CD4-positive, alpha-beta memory T cell (primary cell): ENCODE data around the gene GDF10. TPM values are rescaled to one million over a fixed set of nuclear protein-coding genes. Genes with fewer than 3 reads are reported as not detected.

Experiments used
- CTCF ChIA-PET: fragments of 350-600 bp; sonication (Branson Sonifier 250); formaldehyde crosslinking; loops from one replicate; lab custom pipeline; 2021; ENCODE audit warnings: inconsistent platforms; ENCODE audit not compliant: partially characterized antibody; lab: Charles Lee
- POLR2A ChIA-PET: fragments of 350-600 bp; sonication (Branson Sonifier 250); formaldehyde crosslinking; loops from one replicate; lab custom pipeline; 2021; ENCODE audit not compliant: partially characterized antibody; lab: Charles Lee
- DNase-seq, 5 donors: peaks; one replicate each; pipeline versions ENCODE4 v3.0.0 to v3.0.0-alpha.2; 2020 to 2022; ENCODE audit warnings: mixed read lengths in 1 of 5
- H3K27ac ChIP-seq: one replicate; pipeline ENCODE4 v1.7.0; 2013; ENCODE audit warnings: low read depth, low read length
- H3K27me3 ChIP-seq: 2 replicates; pipeline ENCODE4 v1.7.0; 2013; ENCODE audit warnings: mild to moderate bottlenecking, low read length, moderate library complexity; ENCODE audit not compliant: insufficient read depth
- H3K36me3 ChIP-seq: 2 replicates; pipeline ENCODE4 v1.7.0; 2013; ENCODE audit warnings: mild to moderate bottlenecking, low read length, moderate library complexity; ENCODE audit not compliant: insufficient read depth
- H3K4me1 ChIP-seq: 2 replicates; pipeline ENCODE4 v1.7.0; 2013; ENCODE audit warnings: mild to moderate bottlenecking, low read length, moderate library complexity; ENCODE audit not compliant: insufficient read depth
- H3K4me3 ChIP-seq, 2 donors: one replicate each; pipeline ENCODE4 v1.7.0; 2013; ENCODE audit warnings: low read length in 2 of 2, mild to moderate bottlenecking in 1 of 2
- H3K9me3 ChIP-seq, 2 donors: one replicate each; pipeline ENCODE4 v1.7.0; 2013; ENCODE audit warnings: low read length in 2 of 2, control low read depth in 1 of 2; ENCODE audit not compliant: control insufficient read depth in 1 of 2
- H3K27ac Mint-ChIP-seq, 7 donors: one replicate each; pipeline ENCODE4 v1.8.0; 2020 to 2021; ENCODE audit warnings: mixed read lengths in 7 of 7, mild to moderate bottlenecking in 6 of 7, inconsistent platforms in 3 of 7, moderate library complexity in 3 of 7
- H3K27me3 Mint-ChIP-seq, 2 donors: one replicate each; pipeline ENCODE4 v1.8.0; 2020 to 2021; ENCODE audit warnings: mixed read lengths in 2 of 2
- H3K36me3 Mint-ChIP-seq, 2 donors: one replicate each; pipeline ENCODE4 v1.8.0; 2020 to 2021; ENCODE audit warnings: mixed read lengths in 2 of 2, inconsistent platforms in 1 of 2, mild to moderate bottlenecking in 1 of 2
- H3K4me1 Mint-ChIP-seq, 4 donors: one replicate each; pipeline ENCODE4 v1.8.0; 2020 to 2021; ENCODE audit warnings: mixed read lengths in 4 of 4, mild to moderate bottlenecking in 1 of 4
- H3K4me3 Mint-ChIP-seq, 8 donors: one replicate each; pipeline ENCODE4 v1.8.0; 2020 to 2021; ENCODE audit warnings: mixed read lengths in 8 of 8, mild to moderate bottlenecking in 7 of 8, moderate library complexity in 6 of 8, inconsistent platforms in 3 of 8
- H3K9me3 Mint-ChIP-seq, 8 donors: one replicate each; pipeline ENCODE4 v1.8.0; 2020 to 2021; ENCODE audit warnings: mixed read lengths in 8 of 8, mild to moderate bottlenecking in 5 of 8, inconsistent platforms in 3 of 8, moderate library complexity in 1 of 8
- intact Hi-C: fragments of 100-400 bp; cut with micrococcal nuclease; formaldehyde crosslinking; loops from one replicate; pipeline ENCODE4 v1.15.1; 2023
- polyA plus RNA-seq, 2 donors: library from polyadenylated mRNA; unstranded; fragments of 300-500 nt; fragmentation: Illumina TruSeq; gene quantifications; one replicate each; pipeline ENCODE4 v1.2.3, GENCODE V29; 2021
- total RNA-seq, 2 experiments: library from RNA; stranded (reverse); gene quantifications; one replicate each; pipeline ENCODE4 v1.2.3, GENCODE V29; 2021

The GDF10 gene
- total and polyA plus RNA-seq, 4 experiments from 2014 or later = 0.19 to 1.3 (median 0.78) TPM

- DNase-seq = no peak
- Mint-ChIP-seq H3K27ac (no peak overlapping the region), H3K4me3 (no peak overlapping the region), H3K27me3 (peaks cover 0 to 7% of the 10 kb centered on the region in 2 donors), H3K4me1 (no peaks in the 10 kb centered on the region), H3K9me3 (peaks cover 0 to 1% (median 0%) of the 10 kb centered on the region in 8 donors), H3K36me3 (no peaks in the 10 kb centered on the region)
- ChIA-PET POLR2A (no interaction called here), CTCF (interaction anchor here (1.2 to 4.6 kb wide), 3 partner anchors 15 to 301 kb away, joined by 3 to 18 read pairs (median 11); no protein-coding TSS in a partner anchor)
- H3K27me3 ChIP-seq = no peaks in the 10 kb centered on the region
- no peak overlapping the region for H3K27ac ChIP-seq
- no peaks in the 10 kb centered on the region for H3K4me1 ChIP-seq
- H3K4me3 ChIP-seq = no peak overlapping the region
- intact Hi-C loops = no loop called here
- no peaks in the 10 kb centered on the region for H3K36me3 ChIP-seq
- H3K9me3 ChIP-seq = no peaks in the 10 kb centered on the region
Observed at GRCh38 chr10:47325303-47326291, 25.6 kb downstream of the GDF10 start.

DNA sequence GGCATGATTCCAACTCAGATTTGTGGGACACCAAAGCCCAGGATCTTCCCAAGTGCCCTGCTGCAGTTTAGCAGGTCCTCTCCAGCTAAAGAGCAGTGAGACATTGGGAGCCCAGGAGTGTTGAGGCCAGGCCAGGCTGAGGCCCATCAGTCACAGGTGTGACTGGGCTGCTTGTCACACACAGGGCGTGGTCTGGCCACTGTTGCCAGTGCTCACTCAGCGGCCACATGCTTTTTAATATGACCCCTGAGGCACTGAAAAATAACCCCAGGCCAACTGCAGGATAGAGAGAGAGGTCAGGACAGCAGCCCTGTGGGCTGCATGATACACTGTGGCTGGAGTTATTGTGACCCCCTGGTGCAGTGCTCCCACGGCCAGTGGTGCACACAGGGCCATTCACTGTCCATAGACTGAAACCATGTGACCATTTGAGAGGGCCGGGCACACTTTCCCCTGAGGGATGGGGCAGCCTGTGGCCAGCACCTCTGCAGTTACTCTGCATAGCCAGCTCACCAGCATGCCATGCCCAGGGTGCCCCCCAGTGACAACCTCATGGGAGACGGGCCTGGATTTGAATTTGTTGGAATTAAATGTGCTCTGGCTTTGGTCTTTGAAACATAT, 26.4 kb downstream of the GDF10 start:
- Histone ChIP-seq H3K27ac (no peak overlapping the region), H3K27me3 (no peaks in the 10 kb centered on the region), H3K4me3 (no peak overlapping the region), H3K9me3 (no peaks in the 10 kb centered on the region), H3K4me1 (no peaks in the 10 kb centered on the region), H3K36me3 (no peaks in the 10 kb centered on the region)
- Mint-ChIP-seq H3K4me1 (no peaks in the 10 kb centered on the region), H3K9me3 (peaks cover 0 to 1% (median 0%) of the 10 kb centered on the region in 8 donors), H3K4me3 (no peak overlapping the region), H3K27ac (no peak overlapping the region), H3K36me3 (no peaks in the 10 kb centered on the region), H3K27me3 (peaks cover 0 to 2% of the 10 kb centered on the region in 2 donors)
- intact Hi-C loops = no loop called here
- no peak for DNase-seq
- ChIA-PET CTCF (interaction anchor here (1.2 kb wide), 1 partner anchor 14 kb away, joined by 3 read pairs; no protein-coding TSS in a partner anchor), POLR2A (no interaction called here)

DNA sequence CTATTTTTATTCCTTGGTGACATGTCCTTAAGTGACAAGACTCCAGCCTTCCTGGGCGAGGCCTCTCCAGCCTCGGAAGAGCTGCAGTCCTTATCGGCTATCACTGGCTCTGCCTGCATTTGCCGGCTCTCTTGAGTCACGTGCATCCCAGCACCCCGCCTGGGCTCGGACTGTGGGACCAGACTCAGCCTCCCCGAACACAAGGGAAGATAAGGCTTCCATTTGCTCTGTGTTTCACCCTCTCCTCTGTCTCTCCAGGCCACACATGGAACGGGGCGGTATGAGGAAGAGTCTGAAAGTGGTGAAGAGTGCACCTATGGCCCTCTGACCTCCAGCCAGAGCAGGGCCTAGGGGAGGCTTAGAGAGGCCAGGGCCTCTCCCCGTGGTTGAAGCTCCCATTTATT, 26.9 kb downstream of the GDF10 start:
- Mint-ChIP-seq H3K36me3 (no peaks in the 10 kb centered on the region), H3K27me3 (peaks cover 0 to 2% of the 10 kb centered on the region in 2 donors), H3K9me3 (peaks cover 0 to 1% (median 0%) of the 10 kb centered on the region in 8 donors), H3K27ac (no peak overlapping the region), H3K4me3 (no peak overlapping the region), H3K4me1 (no peaks in the 10 kb centered on the region)
- H3K9me3 ChIP-seq = no peaks in the 10 kb centered on the region
- no peaks in the 10 kb centered on the region for H3K36me3 ChIP-seq
- CTCF ChIA-PET = no interaction called here
- POLR2A ChIA-PET = no interaction called here
- no peak overlapping the region for H3K4me3 ChIP-seq
- no peak overlapping the region for H3K27ac ChIP-seq
- H3K27me3 ChIP-seq = no peaks in the 10 kb centered on the region
- H3K4me1 ChIP-seq = no peaks in the 10 kb centered on the region
- DNase-seq = no peak
- intact Hi-C loops = no loop called here

DNA sequence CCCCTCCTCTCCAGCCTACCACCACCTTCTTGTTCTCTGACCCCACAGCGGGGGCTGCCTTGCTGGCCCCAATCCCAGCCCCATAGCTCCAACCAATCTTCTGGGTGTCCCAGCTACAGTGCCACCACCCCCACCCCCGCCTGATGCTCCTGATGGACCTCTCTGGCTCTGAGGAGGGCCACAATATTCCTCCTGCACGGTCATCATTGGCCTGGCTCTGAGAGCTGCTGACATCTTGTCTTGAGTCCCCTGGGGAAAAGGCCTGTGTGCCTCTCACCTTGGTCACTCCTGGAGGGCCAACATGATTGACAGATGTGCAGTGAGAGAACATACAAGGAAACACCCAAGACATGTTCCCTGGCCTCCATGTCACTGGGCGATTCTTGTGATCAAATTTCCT, 29.9 kb downstream of the GDF10 start:
- Histone ChIP-seq H3K4me1 (no peaks in the 10 kb centered on the region), H3K4me3 (no peak overlapping the region), H3K27me3 (no peaks in the 10 kb centered on the region), H3K36me3 (no peaks in the 10 kb centered on the region), H3K9me3 (no peaks in the 10 kb centered on the region), H3K27ac (no peak overlapping the region)
- no peaks in the 10 kb centered on the region for H3K36me3 Mint-ChIP-seq
- H3K27me3 Mint-ChIP-seq = peaks cover 0 to 2% of the 10 kb centered on the region in 2 donors
- no peak for DNase-seq
- H3K4me3 Mint-ChIP-seq = no peak overlapping the region
- no peaks in the 10 kb centered on the region for H3K9me3 Mint-ChIP-seq
- ChIA-PET POLR2A (no interaction called here), CTCF (interaction anchor here (1.3 kb wide), 1 partner anchor 11 kb away, joined by 5 read pairs; no protein-coding TSS in a partner anchor)
- no peaks in the 10 kb centered on the region for H3K4me1 Mint-ChIP-seq
- intact Hi-C loops = no loop called here
- no peak overlapping the region for H3K27ac Mint-ChIP-seq

DNA sequence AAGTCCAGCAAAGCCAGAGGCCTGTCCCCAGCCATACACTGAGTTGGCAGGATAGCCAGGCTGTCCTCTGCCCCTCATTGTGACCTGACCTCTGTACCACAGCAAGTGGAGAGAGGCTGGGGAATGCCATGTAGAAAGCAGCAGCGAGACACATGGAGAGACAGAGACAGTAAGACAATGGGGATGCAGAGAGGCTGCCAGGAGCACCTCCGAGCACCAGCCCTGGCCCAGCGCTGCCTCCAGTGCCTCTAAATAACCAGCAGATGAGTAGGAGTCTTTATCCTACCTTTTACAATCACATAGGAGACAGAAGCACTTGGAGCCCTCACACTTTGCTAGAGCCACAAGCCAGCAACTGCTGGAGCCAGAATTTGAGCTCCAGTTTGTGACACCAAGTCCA, 30.4 kb downstream of the GDF10 start:
- Mint-ChIP-seq H3K9me3 (no peaks in the 10 kb centered on the region), H3K4me3 (no peak overlapping the region), H3K4me1 (no peaks in the 10 kb centered on the region), H3K36me3 (no peaks in the 10 kb centered on the region), H3K27me3 (peaks cover 0 to 2% of the 10 kb centered on the region in 2 donors), H3K27ac (no peak overlapping the region)
- Histone ChIP-seq H3K27ac (no peak overlapping the region), H3K9me3 (no peaks in the 10 kb centered on the region), H3K4me1 (no peaks in the 10 kb centered on the region), H3K36me3 (no peaks in the 10 kb centered on the region), H3K27me3 (no peaks in the 10 kb centered on the region), H3K4me3 (no peak overlapping the region)
- DNase-seq = no peak
- CTCF ChIA-PET = interaction anchor here (1.3 kb wide), 1 partner anchor 10 kb away, joined by 5 read pairs; no protein-coding TSS in a partner anchor
- intact Hi-C loops = no loop called here
- POLR2A ChIA-PET = no interaction called here

DNA sequence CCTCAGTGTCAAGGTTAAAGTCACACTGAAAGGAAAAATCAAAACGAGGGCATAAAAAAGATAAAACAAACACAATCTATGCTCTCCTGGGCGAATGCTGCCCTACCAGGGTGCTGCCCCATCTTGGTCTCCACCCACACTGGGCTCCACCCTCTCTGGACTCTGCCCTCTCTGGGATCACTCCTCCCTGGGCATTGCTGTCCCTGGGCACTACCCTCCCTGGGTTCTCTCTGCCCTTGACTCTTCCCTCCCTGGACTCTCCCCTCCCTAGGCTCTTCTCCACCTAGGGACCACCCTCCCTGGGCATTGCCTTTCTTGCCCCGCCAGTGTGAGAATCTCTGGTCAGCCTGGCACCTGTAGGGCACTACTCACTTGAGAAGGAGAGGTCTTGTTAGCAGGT, 30.8 kb downstream of the GDF10 start:
- H3K4me3 ChIP-seq = no peak overlapping the region
- intact Hi-C loops = no loop called here
- no peaks in the 10 kb centered on the region for H3K27me3 ChIP-seq
- no peaks in the 10 kb centered on the region for H3K36me3 ChIP-seq
- H3K27ac ChIP-seq = no peak overlapping the region
- H3K4me1 Mint-ChIP-seq = no peaks in the 10 kb centered on the region
- DNase-seq = no peak
- H3K9me3 ChIP-seq = no peaks in the 10 kb centered on the region
- no peaks in the 10 kb centered on the region for H3K36me3 Mint-ChIP-seq
- POLR2A ChIA-PET = no interaction called here
- peaks cover 0 to 2% of the 10 kb centered on the region in 2 donors for H3K27me3 Mint-ChIP-seq
- CTCF ChIA-PET = no interaction called here
- no peaks in the 10 kb centered on the region for H3K4me1 ChIP-seq
- H3K27ac Mint-ChIP-seq = no peak overlapping the region
- no peak overlapping the region for H3K4me3 Mint-ChIP-seq
- H3K9me3 Mint-ChIP-seq = no peaks in the 10 kb centered on the region

- H3K4me3 ChIP-seq = no peak overlapping the region
- Mint-ChIP-seq H3K27ac (no peak overlapping the region), H3K4me1 (no peaks in the 10 kb centered on the region), H3K9me3 (no peaks in the 10 kb centered on the region), H3K36me3 (no peaks in the 10 kb centered on the region), H3K27me3 (peaks cover 2 to 3% of the 10 kb centered on the region in 2 donors), H3K4me3 (no peak overlapping the region)
- intact Hi-C loops = no loop called here
- no peaks in the 10 kb centered on the region for H3K4me1 ChIP-seq
- H3K27me3 ChIP-seq = no peaks in the 10 kb centered on the region
- no peak overlapping the region for H3K27ac ChIP-seq
- DNase-seq = no peak
- H3K36me3 ChIP-seq = no peaks in the 10 kb centered on the region
- no peaks in the 10 kb centered on the region for H3K9me3 ChIP-seq
- CTCF ChIA-PET = no interaction called here
- POLR2A ChIA-PET = no interaction called here
Observed at GRCh38 chr10:47331491-47331890, 31.5 kb downstream of the GDF10 start.
